OCI-LY7 (cell line): Measurements from ENCODE around the gene ADPRH.

Experiments used
- EZH2phosphoT487 ChIP-seq: fragments of 200-600 bp; sonication (generic); IDR thresholded peaks from 2 replicates; pipeline ENCODE4 v1.6.1; 2018; ENCODE audit warnings: low read depth, borderline replicate concordance, mild to moderate bottlenecking, mixed run types, antibody characterized with exemption, low read length, moderate library complexity, mixed read lengths
- TF ChIP-seq, protein P1 (sequence below): fragments of 200-600 bp; sonication (generic); conservative IDR thresholded peaks from 2 replicates; pipeline ENCODE4 v1.5.1; 2014; ENCODE audit warnings: mild to moderate bottlenecking, antibody characterized with exemption, low read length, moderate library complexity, mixed read lengths

GRCh38 chr3:119597548-119598288 lies 18.4 kb downstream of the ADPRH start, which contains the start of gene PLA1A:
- TF ChIP-seq, protein P1, sequence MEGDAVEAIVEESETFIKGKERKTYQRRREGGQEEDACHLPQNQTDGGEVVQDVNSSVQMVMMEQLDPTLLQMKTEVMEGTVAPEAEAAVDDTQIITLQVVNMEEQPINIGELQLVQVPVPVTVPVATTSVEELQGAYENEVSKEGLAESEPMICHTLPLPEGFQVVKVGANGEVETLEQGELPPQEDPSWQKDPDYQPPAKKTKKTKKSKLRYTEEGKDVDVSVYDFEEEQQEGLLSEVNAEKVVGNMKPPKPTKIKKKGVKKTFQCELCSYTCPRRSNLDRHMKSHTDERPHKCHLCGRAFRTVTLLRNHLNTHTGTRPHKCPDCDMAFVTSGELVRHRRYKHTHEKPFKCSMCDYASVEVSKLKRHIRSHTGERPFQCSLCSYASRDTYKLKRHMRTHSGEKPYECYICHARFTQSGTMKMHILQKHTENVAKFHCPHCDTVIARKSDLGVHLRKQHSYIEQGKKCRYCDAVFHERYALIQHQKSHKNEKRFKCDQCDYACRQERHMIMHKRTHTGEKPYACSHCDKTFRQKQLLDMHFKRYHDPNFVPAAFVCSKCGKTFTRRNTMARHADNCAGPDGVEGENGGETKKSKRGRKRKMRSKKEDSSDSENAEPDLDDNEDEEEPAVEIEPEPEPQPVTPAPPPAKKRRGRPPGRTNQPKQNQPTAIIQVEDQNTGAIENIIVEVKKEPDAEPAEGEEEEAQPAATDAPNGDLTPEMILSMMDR = no peak
- TF ChIP-seq EZH2phosphoT487 = no peak
